IMR-90 (cell line): ENCODE measurements around the gene FLRT1. TPM values are rescaled to one million over a fixed set of nuclear protein-coding genes. Genes with fewer than 3 reads are reported as not detected.

Experiments
- ATAC-seq: fragments of 200-7000 bp; cut with Tn5 transposase; 2 replicates; pipeline ENCODE4 v1.9.1; 2020; ENCODE audit warnings: low read depth, mild to moderate bottlenecking, moderate library complexity
- BruUV-seq: library from RNA; stranded (reverse); fragments of 400-500 nt; replicated peaks from 2 replicates; lab custom pipeline; 2021; lab: Mats Ljungman, UMichigan
- CTCF ChIA-PET: fragments of 300-600 bp; formaldehyde crosslinking; extraction: SDS; loops from one replicate; lab custom pipeline; 2021; ENCODE audit warnings: antibody characterized with exemption; lab: Yijun Ruan, JAX
- POLR2A ChIA-PET: fragments of 300-600 bp; sonication (Branson Sonifier 250); formaldehyde crosslinking; loops from one replicate; lab custom pipeline; 2022; ENCODE audit warnings: antibody characterized with exemption; ENCODE audit not compliant: unreplicated experiment; lab: Charles Lee
- DNase-seq: peaks from one replicate; pipeline ENCODE4 v3.0.0; 2013
- H2AFZ ChIP-seq: replicated peaks from 2 replicates; pipeline ENCODE3; 2013; ENCODE audit warnings: low read length, mild to moderate bottlenecking; ENCODE audit not compliant: poor library complexity
- H2AK5ac ChIP-seq: 2 replicates; pipeline ENCODE4 v1.6.1; 2013; ENCODE audit warnings: low read depth, low read length, inconsistent platforms
- H2AK9ac ChIP-seq: replicated peaks from 2 replicates; pipeline ENCODE3; 2013; ENCODE audit warnings: mild to moderate bottlenecking, low read depth, low read length, moderate library complexity; ENCODE audit not compliant: poor library complexity
- H2BK120ac ChIP-seq: 2 replicates; pipeline ENCODE4 v1.6.1; 2013; ENCODE audit warnings: low read depth, low read length, inconsistent platforms
- H2BK15ac ChIP-seq: 3 replicates; pipeline ENCODE4 v1.6.1; 2013; ENCODE audit warnings: low read depth, low read length, inconsistent platforms
- H2BK20ac ChIP-seq: 2 replicates; pipeline ENCODE4 v1.6.1; 2013; ENCODE audit warnings: low read depth, mild to moderate bottlenecking, inconsistent platforms, low read length, moderate library complexity
- H2BK5ac ChIP-seq: 2 replicates; pipeline ENCODE4 v1.6.1; 2013; ENCODE audit warnings: mild to moderate bottlenecking, low read depth, low read length, inconsistent platforms; ENCODE audit not compliant: poor library complexity, severe bottlenecking
- H3K14ac ChIP-seq: replicated peaks from 2 replicates; pipeline ENCODE4 v1.6.1; 2013; ENCODE audit warnings: low read depth, low read length, inconsistent platforms
- H3K18ac ChIP-seq: 2 replicates; pipeline ENCODE4 v1.6.1; 2013; ENCODE audit warnings: low read depth, low read length, control low read depth
- H3K23ac ChIP-seq: 2 replicates; pipeline ENCODE4 v1.6.1; 2013; ENCODE audit warnings: low read depth, low read length, inconsistent platforms
- H3K27ac ChIP-seq: 2 replicates; pipeline ENCODE4 v1.5.1; 2013; ENCODE audit warnings: mild to moderate bottlenecking, control low read depth, low read length; ENCODE audit not compliant: insufficient read depth
- H3K27me3 ChIP-seq: 2 replicates; pipeline ENCODE4 v1.6.1; 2013; ENCODE audit warnings: low read length; ENCODE audit not compliant: control insufficient read depth, insufficient read depth
- H3K36me3 ChIP-seq: 2 replicates; pipeline ENCODE4 v1.6.1; 2013; ENCODE audit warnings: low read length, mixed read lengths; ENCODE audit not compliant: control insufficient read depth, insufficient read depth
- H3K4ac ChIP-seq: 2 replicates; pipeline ENCODE4 v1.6.1; 2013; ENCODE audit warnings: low read depth, low read length, inconsistent platforms
- H3K4me1 ChIP-seq: 2 replicates; pipeline ENCODE4 v1.6.1; 2013; ENCODE audit warnings: low read length, mixed read lengths; ENCODE audit not compliant: control insufficient read depth, insufficient read depth
- H3K4me2 ChIP-seq: 2 replicates; pipeline ENCODE4 v1.6.1; 2013; ENCODE audit warnings: low read depth, mild to moderate bottlenecking, control low read depth, low read length, moderate library complexity
- H3K4me3 ChIP-seq: 2 replicates; pipeline ENCODE4 v1.5.1; 2013; ENCODE audit warnings: low read depth, mild to moderate bottlenecking, control low read depth, low read length, moderate library complexity; ENCODE audit not compliant: insufficient read depth
- H3K56ac ChIP-seq: 2 replicates; pipeline ENCODE4 v1.6.1; 2013; ENCODE audit warnings: low read length, inconsistent platforms; ENCODE audit not compliant: insufficient read depth; ENCODE audit errors: extremely low read depth
- H3K79me1 ChIP-seq, 2 experiments: 2 replicates each; pipeline ENCODE4 v1.6.1; 2013; ENCODE audit warnings: low read length in 2 of 2, inconsistent platforms in 1 of 2, low read depth in 1 of 2
- H3K9ac ChIP-seq: 2 replicates; pipeline ENCODE4 v1.6.1; 2013; ENCODE audit warnings: low read depth, low read length, control low read depth
- H3K9me1 ChIP-seq: 2 replicates; pipeline ENCODE4 v1.6.1; 2013; ENCODE audit warnings: low read length, inconsistent platforms; ENCODE audit not compliant: insufficient read depth
- H3K9me3 ChIP-seq: 2 replicates; pipeline ENCODE4 v1.6.1; 2013; ENCODE audit warnings: low read length; ENCODE audit not compliant: control insufficient read depth, insufficient read depth
- H4K20me1 ChIP-seq: 2 replicates; pipeline ENCODE4 v1.6.1; 2013; ENCODE audit warnings: low read length, inconsistent platforms; ENCODE audit not compliant: insufficient read depth
- H4K5ac ChIP-seq: 2 replicates; pipeline ENCODE4 v1.6.1; 2013; ENCODE audit warnings: mild to moderate bottlenecking, low read depth, low read length, control low read depth
- H4K8ac ChIP-seq, 2 experiments: 2 replicates each; pipeline ENCODE4 v1.6.1; 2013; ENCODE audit warnings: low read depth in 2 of 2, low read length in 2 of 2, control low read depth in 1 of 2, inconsistent platforms in 1 of 2
- H4K91ac ChIP-seq: 2 replicates; pipeline ENCODE4 v1.6.1; 2013; ENCODE audit warnings: low read depth, low read length, inconsistent platforms; ENCODE audit not compliant: insufficient read depth
- CHD1 ChIP-seq: IDR thresholded peaks from 2 replicates; pipeline ENCODE4 v1.6.1; 2012; ENCODE audit warnings: low read depth, low read length, improper control_type of control experiment
- MXI1 ChIP-seq: IDR thresholded peaks from 2 replicates; pipeline ENCODE4 v1.6.1; 2012; ENCODE audit warnings: low read depth, mild to moderate bottlenecking, low read length, moderate library complexity, borderline replicate concordance
- WGBS, 2 experiments: methylation state at CpG; one replicate each; pipeline versions ENCODE4 v1.1.5 to v1.1.7; 2013; ENCODE audit warnings: missing lambda C conversion rate in 2 of 2; ENCODE audit not compliant: insufficient read length in 1 of 2; ENCODE audit errors: extremely low coverage in 2 of 2; 5-methylcytosine and 5-hydroxymethylcytosine counted together
- dilution Hi-C: fragments of 300-500 bp; cut with HindIII; formaldehyde crosslinking; loops from one replicate; pipeline ENCODE4 v1.14.3; 2018; ENCODE audit warnings: low sequenced_read_pairs; ENCODE audit not compliant: unreplicated experiment
- in situ Hi-C: fragments of 300-500 bp; cut with MboI; formaldehyde crosslinking; loops from 3 replicates; pipeline ENCODE4 v1.14.3; 2019; ENCODE audit warnings: low sequenced_read_pairs, inconsistent platforms, mixed read lengths
- intact Hi-C: fragments of 100-400 bp; cut with micrococcal nuclease; formaldehyde crosslinking; loops from 2 replicates; pipeline ENCODE4 v1.10.0; 2022
- polyA plus RNA-seq, 3 experiments: library from polyadenylated mRNA; depleted of rRNA; stranded (reverse); fragments of >200 nt; gene quantifications; 2 replicates each; pipeline ENCODE4 v1.2.3, GENCODE V29; 2012; ENCODE audit warnings: low replicate concordance in 1 of 3
- total RNA-seq: library from RNA; depleted of rRNA; stranded (reverse); fragments of >200 nt; gene quantifications from 2 replicates; pipeline ENCODE4 v1.2.3, GENCODE V29; 2012
- TF ChIP-seq, protein P1 (sequence below): fragments of 150-350 bp; IDR thresholded peaks from 2 replicates; pipeline ENCODE4 v1.6.1; 2016; ENCODE audit warnings: low read depth, mild to moderate bottlenecking, low read length, moderate library complexity, borderline replicate concordance

FLRT1 gene
- total and polyA plus RNA-seq, 2 of the 4 experiments (the other 2 are of a cell fraction), result under 0.01 to 0.07 TPM

DNA sequence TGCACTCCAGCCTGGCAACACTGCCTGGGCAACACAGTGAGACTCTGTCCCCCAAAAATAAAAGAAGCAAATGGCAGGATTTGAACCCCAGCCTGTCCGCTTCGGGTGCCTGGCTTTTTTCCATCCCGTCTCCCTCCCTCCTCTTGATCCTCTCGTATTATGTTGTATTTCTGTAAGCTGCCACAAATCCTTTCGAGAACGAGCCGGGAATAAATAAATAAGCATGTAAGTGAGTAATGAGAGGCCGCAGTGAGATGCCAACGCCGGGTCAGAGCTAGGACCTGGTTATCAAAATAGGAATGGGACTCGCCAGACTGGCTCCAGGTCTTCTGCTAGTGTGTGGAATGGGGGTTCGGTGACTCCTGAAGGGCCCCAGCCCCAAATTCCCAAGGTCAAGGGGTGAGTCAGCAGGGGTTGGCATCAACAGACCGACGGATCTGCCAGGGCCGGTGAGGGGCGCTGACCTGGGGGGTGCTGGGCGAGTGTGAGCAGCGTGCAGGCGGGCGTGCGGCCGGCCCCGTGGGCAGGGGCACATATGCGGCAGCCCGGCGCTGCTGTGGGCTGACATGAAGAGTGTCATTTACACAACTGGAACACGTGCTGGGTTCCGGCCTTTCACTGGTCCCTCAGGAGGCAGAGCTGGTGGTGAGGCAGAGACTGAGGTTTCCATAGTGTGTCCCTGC, 47.8 kb downstream of the FLRT1 start:
- ChIA-PET POLR2A (no interaction called here), CTCF (no interaction called here)

More for the DNA sequence above, 47.8 kb downstream of the FLRT1 start:
- TF ChIP-seq MXI1 (no peak), CHD1 (no peak)
- TF ChIP-seq, protein P1, sequence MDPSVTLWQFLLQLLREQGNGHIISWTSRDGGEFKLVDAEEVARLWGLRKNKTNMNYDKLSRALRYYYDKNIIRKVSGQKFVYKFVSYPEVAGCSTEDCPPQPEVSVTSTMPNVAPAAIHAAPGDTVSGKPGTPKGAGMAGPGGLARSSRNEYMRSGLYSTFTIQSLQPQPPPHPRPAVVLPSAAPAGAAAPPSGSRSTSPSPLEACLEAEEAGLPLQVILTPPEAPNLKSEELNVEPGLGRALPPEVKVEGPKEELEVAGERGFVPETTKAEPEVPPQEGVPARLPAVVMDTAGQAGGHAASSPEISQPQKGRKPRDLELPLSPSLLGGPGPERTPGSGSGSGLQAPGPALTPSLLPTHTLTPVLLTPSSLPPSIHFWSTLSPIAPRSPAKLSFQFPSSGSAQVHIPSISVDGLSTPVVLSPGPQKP, result no peak
- Histone ChIP-seq H3K4me3 (no peak overlapping the region), H3K27me3 (peaks cover 3% of the 10 kb centered on the region; the same call in 1 of the 2 replicates), H3K9me3 (no peaks in the 10 kb centered on the region), H4K8ac (no peak overlapping the region), H2AK5ac (no peak overlapping the region), H2BK20ac (no peak overlapping the region), H3K14ac (no peak overlapping the region), H3K9me1 (no peaks in the 10 kb centered on the region; the same call in 1 of the 2 replicates), H3K27ac (no peak overlapping the region), H2BK15ac (no peak overlapping the region), H2AK9ac (no peak overlapping the region), H2BK120ac (no peak overlapping the region), H3K4me1 (peaks cover 5% of the 10 kb centered on the region; the same call in 1 of the 2 replicates), H3K56ac (no peak overlapping the region), H2AFZ (peak overlapping the region; percentile 33), H3K79me1 (no peaks in the 10 kb centered on the region), H3K9ac (no peak overlapping the region), H3K4ac (no peak overlapping the region), H2BK5ac (no peak overlapping the region), H4K5ac (no peak overlapping the region), H3K36me3 (no peaks in the 10 kb centered on the region), H3K4me2 (no peak overlapping the region), H3K23ac (no peak overlapping the region), H3K18ac (no peak overlapping the region), H4K91ac (no peak overlapping the region), H4K20me1 (peaks cover 7% of the 10 kb centered on the region)
- no TSS peak for BruUV-seq
- DNase-seq (no peak), ATAC-seq (peak; percentile 53)
- dilution Hi-C loops (no loop called here), intact Hi-C loops (no loop called here), in situ Hi-C loops (no loop called here)
- WGBS, 2 experiments, result 58% methylated on average over 9 of the region's 28 CpGs; no CpG with 5 or more reads in 1 of the 2 experiments
